Thyroid gland (tissue), 4 donors: Measurements from ENCODE around the gene INTS11.

Experiments used
- CTCF ChIP-seq, 6 experiments: fragments of 200-600 bp in 3 of 6; fragments of 450-650 bp in 3 of 6; sonication (generic) in 3 of 6; IDR thresholded peaks; one replicate each; pipeline ENCODE4 v1.5.1; 2016 to 2019; ENCODE audit warnings: antibody characterized with exemption in 6 of 6, mild to moderate bottlenecking in 2 of 6, inconsistent platforms in 1 of 6, moderate library complexity in 1 of 6
- POLR2A ChIP-seq, 2 donors: fragments of 450-650 bp; IDR thresholded peaks; one replicate each; pipeline ENCODE4 v1.6.1; 2017; ENCODE audit warnings: antibody characterized with exemption in 2 of 2, mild to moderate bottlenecking in 2 of 2, moderate library complexity in 1 of 2

GRCh38 chr1:1310476-1311053 is 13.9 kb downstream of the INTS11 start:
- no peak for TF ChIP-seq CTCF (IDR thresholded peaks at IDR 0.05)
- TF ChIP-seq POLR2A (IDR thresholded peaks at IDR 0.05): no peak
